A375 (cell line): ENCODE results near the gene SRGAP1. TPM values are rescaled to one million over a fixed set of nuclear protein-coding genes. Genes with fewer than 3 reads are reported as not detected.

Experiments
- small RNA-seq: library from RNA; depleted of rRNA; stranded (forward); fragments of <200 nt; gene quantifications from one replicate; pipeline ENCODE3, GENCODE V24; 2014
- total RNA-seq: library from RNA; depleted of rRNA; stranded (reverse); fragments of >200 nt; shearing (Covaris generic); gene quantifications from 2 replicates; pipeline ENCODE4 v1.2.3, GENCODE V29; 2014; rRNA removed

The SRGAP1 gene
- 2.7 and 7.8 TPM in 2 replicates for total RNA-seq

DNA sequence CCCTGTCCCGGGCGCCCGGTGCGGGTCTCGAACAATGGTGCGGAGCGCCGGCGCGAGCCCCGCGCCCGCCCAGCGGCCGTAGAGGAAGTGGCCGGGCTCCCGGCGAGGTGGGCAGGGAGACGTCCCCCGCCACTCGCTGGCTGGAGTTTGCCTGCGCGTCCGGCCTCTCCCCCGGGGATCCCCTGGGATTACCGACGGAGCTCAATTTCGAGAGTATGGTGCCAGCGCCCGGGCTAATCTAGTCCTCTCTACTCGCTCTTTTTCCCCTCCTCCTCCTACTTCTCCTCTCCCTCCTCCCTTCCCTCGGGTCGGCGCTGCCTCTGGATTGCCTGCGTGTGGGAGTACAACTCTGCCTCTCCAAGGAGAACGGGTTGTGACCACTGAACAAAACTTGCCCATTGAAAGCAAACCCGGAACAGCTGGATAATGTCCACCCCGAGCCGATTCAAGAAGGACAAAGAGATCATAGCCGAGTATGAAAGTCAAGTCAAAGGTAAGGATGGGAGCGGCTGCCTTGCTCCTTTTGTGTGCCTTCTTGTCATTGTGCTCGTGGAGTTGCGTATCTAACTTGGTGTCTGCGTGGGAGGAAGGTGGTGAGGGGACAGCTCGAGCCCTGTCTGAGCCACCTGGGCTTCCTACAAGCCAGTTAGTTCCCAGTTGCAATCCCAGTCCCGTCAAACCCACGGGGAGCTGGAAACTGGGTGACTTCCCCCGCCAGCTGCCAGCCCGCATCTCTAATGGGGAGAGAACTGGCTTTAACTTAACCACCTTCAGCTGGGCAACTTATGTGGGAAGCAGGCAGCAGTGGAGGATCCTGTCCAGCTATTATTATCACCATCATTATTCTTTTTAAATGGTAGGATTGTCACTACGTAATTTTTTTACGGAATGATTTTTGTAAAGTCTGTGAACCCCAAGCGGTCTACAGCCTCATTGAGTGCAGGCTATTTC, at the start of gene SRGAP1:
TSS of gene SRGAP1 (plus strand) at position 310 of the 951 bp plus-strand sequence. CDS start at position 427, 117 bp downstream.

Small RNA genes within 50 kb of the gene (small RNA-seq; reads per million reads assigned to genes)
- not detected for gene AC020611.1
- gene RNU6-1009P = not detected

Other genes with a start within 250 kb of the SRGAP1 start
- gene DPY19L2, start 176.2 kb upstream of the SRGAP1 start, total RNA-seq = 1.3 and 1.8 TPM in 2 replicates
- gene RXYLT1, start 64.8 kb upstream of the SRGAP1 start, total RNA-seq = 20.5 and 23.3 TPM in 2 replicates